Loucy (cell line): ENCODE data around the gene TMEM18.

Experiments
- EZH2phosphoT487 ChIP-seq: fragments of 200-600 bp; IDR thresholded peaks from 2 replicates; pipeline ENCODE4 v1.6.1; 2018; ENCODE audit warnings: antibody characterized with exemption, mild to moderate bottlenecking, moderate library complexity, borderline replicate concordance
- TF ChIP-seq, protein P1 (sequence below): fragments of 200-600 bp; sonication (generic); conservative IDR thresholded peaks from 2 replicates; pipeline ENCODE4 v1.5.1; 2014; ENCODE audit warnings: mild to moderate bottlenecking, antibody characterized with exemption, low read length

- TF ChIP-seq, protein P1, sequence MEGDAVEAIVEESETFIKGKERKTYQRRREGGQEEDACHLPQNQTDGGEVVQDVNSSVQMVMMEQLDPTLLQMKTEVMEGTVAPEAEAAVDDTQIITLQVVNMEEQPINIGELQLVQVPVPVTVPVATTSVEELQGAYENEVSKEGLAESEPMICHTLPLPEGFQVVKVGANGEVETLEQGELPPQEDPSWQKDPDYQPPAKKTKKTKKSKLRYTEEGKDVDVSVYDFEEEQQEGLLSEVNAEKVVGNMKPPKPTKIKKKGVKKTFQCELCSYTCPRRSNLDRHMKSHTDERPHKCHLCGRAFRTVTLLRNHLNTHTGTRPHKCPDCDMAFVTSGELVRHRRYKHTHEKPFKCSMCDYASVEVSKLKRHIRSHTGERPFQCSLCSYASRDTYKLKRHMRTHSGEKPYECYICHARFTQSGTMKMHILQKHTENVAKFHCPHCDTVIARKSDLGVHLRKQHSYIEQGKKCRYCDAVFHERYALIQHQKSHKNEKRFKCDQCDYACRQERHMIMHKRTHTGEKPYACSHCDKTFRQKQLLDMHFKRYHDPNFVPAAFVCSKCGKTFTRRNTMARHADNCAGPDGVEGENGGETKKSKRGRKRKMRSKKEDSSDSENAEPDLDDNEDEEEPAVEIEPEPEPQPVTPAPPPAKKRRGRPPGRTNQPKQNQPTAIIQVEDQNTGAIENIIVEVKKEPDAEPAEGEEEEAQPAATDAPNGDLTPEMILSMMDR: no peak
- no peak for TF ChIP-seq EZH2phosphoT487
These were observed 17.2 kb downstream of the TMEM18 start for GRCh38 chr2:660029-660428.
